ENCODE results near the gene LYRM7.
"Not testable (repeated sequence)": the region's sequence is repeated elsewhere in the genome, so short reads cannot be mapped to it uniquely, and the experiment has no call there.

LYRM7 gene

GRCh38 chr5:131171276-131171810, 599 bp downstream of the LYRM7 start:
- no peak for DNase-seq (ENCODE audit: low spot score)
- no peak for FAIRE-seq

- no peak for DNase-seq (ENCODE audit: low spot score)
- FAIRE-seq = no peak
These were observed 9.7 kb downstream of the LYRM7 start for GRCh38 chr5:131180407-131180806.

DNA sequence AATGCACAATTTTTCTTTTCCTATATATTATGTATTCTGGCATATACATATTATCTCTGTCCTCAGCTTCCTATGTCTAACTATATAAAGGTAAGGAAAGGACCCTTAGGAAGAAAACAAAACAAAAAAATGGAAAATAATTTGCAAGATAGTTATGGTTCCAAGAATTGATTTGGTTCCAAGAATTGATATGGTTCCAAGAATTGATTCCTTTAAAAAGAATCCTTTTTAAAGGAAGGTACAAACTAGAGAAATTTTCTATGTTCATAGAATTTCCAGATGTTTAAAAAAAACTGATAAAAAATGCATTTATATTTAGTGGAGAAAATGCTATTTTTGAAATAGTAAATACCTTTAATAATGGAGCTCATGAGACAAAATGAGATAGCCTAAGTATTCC, 12.1 kb downstream of the LYRM7 start:
- DNase-seq (ENCODE audit: low spot score) (no peak), FAIRE-seq (peak; percentile 2)

- no peak for DNase-seq (ENCODE audit: low spot score)
- FAIRE-seq = no peak
These were observed 14.9 kb downstream of the LYRM7 start for GRCh38 chr5:131185523-131186104.

DNA sequence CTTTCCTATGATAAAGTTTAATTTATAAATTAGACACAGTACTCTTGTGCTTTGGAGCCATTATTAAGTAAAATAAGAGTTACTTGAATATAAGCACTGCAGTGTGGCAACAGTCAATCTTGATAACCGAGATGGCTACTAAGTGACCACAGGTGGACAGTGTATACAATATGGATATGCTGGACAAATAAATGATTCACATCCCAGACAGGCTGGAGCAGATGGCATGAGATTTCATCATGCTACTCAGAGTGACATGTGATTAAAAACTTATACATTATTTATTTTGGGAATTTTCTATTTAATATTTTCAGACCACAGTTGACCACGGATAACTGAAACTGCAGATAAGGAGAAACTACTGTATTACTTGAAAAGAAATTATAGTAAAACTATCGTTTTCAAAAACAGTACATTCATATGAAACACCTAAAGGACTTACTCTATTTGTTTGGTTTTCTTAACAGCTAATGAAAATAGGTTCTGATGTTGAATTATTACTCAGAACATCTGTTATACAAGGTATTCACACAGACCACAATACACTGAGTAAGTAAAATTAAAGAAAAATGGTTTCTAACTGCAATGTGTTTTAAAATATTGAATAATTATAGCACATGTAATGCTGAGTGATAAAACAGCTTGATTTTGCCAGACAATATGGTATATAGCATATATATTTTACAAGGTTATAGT, 16.0 kb downstream of the LYRM7 start:
- FAIRE-seq (peak; percentile 12), DNase-seq (ENCODE audit: low spot score) (no peak)

DNA sequence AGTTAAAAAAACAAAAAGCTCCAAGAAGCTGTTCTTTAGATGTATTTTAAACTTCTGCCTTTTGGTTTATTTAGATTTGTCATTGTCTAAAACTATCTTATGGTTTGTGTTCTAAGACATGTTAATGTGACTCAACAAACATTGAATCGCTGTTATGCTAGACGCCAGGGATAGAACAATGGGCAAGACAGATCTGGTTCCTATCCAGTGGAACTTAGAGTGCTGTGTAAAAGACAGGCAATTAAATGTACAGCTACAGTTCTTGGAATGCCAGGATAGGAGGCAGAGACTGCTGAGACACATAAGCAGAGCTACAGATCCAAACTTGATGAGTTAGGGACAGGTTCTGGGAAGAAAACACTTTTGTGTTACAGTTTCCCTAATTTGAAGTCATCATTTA, 22.4 kb downstream of the LYRM7 start:
- no peak for FAIRE-seq
- DNase-seq (ENCODE audit: low spot score) = no peak

DNA sequence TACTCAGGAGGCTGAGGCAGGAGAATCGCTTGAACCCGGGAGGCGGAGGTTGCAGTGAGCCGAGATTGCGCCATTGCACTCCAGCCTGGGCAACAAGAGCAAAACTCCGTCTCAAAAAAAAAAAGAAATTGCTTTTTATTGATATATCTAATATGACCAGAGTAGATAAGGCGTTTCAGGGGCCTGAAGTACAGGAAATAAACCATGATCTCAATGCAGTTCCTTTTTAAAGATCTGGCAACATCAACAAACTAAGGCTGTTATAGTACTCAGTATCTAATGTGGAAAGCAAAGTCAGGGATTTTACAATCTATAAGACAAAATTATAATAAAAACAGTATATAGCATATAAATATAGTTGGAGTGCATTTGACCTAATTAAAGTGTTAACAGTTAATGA, 23.2 kb downstream of the LYRM7 start:
- DNase-seq (ENCODE audit: low spot score); FAIRE-seq: not testable (repeated sequence)

DNA sequence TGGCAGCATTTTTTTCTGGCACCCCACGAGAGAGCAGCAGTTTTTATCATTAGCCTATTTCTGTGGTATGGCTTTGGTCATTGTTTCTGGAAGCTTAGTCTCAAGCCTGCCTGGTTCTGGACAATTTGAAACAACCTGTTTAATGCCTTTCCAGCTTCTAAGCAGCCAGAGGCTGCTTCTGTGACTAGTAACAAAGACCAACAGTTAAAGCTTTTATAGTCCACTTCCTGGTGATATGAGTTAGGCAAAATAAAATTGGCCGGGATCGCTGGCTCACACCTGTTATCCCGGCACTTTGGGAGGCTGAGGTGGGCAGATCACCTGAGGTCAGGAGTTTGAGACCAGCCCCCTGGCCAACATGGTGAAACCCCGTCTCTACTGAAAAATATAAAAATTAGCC, 24.0 kb downstream of the LYRM7 start:
- DNase-seq (ENCODE audit: low spot score) = no peak
- FAIRE-seq = no peak

- DNase-seq (ENCODE audit: low spot score) = no peak
- no peak for FAIRE-seq
These were observed 25.0 kb downstream of the LYRM7 start for GRCh38 chr5:131195696-131196095.

- no peak for FAIRE-seq
- no peak for DNase-seq (ENCODE audit: low spot score)
These were observed 25.6 kb downstream of the LYRM7 start for GRCh38 chr5:131196331-131196730.

GRCh38 chr5:131198625-131199024, 27.9 kb downstream of the LYRM7 start:
- no peak for FAIRE-seq
- no peak for DNase-seq (ENCODE audit: low spot score)

DNA sequence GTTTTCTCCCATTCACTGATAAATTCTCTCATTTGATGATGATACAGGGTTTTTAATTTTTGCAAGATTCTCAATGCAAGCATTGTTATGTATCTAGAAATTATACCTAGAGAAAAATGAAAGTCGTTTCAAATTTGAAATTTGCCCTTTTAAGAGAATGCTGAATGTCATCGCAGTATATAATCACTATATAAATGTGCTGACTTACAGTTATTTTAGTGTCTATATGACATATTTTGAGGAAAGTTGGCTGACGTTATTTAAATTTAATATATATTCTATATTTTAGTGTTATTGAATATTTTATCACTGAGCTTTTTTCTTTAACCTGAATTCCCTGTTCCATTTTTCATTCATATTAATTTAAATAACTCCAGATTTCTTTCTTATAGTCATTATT, 29.8 kb downstream of the LYRM7 start:
- no peak for FAIRE-seq
- DNase-seq (ENCODE audit: low spot score) = no peak

GRCh38 chr5:131204964-131205363, 34.2 kb downstream of the LYRM7 start:
- DNase-seq (ENCODE audit: low spot score) (no peak), FAIRE-seq (no peak)

GRCh38 chr5:131206061-131206460, 35.3 kb downstream of the LYRM7 start:
- FAIRE-seq (no peak), DNase-seq (ENCODE audit: low spot score) (no peak)

- DNase-seq (ENCODE audit: low spot score) (no peak), FAIRE-seq (no peak)
These were observed 36.0 kb downstream of the LYRM7 start for GRCh38 chr5:131206772-131207171.

- DNase-seq (ENCODE audit: low spot score) (no peak), FAIRE-seq (no peak)
These were observed 38.4 kb downstream of the LYRM7 start for GRCh38 chr5:131209175-131209505.

GRCh38 chr5:131209506-131210150, 38.9 kb downstream of the LYRM7 start:
- no peak for DNase-seq (ENCODE audit: low spot score)
- no peak for FAIRE-seq

DNA sequence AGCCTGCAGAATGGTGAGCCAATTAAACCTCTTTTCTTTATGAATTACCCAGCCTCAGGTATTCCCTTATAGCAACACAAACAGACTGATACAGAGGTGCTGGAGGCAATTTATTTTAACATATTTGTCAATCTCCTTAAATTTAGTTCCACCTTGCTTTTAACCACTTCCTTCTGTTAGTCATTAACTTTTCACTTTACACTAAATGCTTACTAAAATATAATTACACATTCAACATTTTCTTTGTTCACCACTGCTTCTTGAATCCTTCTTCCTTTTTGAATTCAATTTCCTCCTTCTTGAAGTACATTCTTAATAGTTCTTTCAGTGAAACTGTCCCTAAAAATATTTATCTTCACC, 39.4 kb downstream of the LYRM7 start:
- FAIRE-seq (no peak), DNase-seq (ENCODE audit: low spot score) (no peak)

GRCh38 chr5:131211669-131212068, 40.9 kb downstream of the LYRM7 start:
- DNase-seq (ENCODE audit: low spot score) (no peak), FAIRE-seq (no peak)

DNA sequence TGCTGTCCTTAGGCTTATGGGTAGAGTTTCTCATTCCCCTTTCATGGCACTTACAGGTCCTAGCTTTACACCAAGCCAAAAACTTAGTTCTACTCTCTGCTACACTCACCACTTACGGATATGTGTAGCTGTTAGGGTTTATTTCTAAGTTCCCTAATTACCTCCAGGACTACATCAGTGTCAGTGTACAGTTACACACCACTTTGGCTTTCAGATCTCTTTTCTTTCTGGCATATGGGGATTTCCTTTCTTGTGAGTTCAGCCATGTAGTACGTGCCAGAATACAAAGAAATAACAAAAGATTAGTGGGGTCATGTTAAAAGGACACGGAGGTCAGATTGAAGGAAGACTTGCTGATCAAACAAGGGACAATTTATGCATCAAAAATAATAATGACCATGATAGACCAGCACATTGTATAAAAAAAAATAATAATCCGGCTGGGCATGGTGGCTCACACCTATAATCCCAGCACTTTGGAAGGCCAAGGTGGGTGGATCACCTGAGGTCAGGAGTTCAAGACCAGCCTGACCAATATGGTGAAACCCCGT, 41.8 kb downstream of the LYRM7 start:
- FAIRE-seq (no peak), DNase-seq (ENCODE audit: low spot score) (no peak)

DNA sequence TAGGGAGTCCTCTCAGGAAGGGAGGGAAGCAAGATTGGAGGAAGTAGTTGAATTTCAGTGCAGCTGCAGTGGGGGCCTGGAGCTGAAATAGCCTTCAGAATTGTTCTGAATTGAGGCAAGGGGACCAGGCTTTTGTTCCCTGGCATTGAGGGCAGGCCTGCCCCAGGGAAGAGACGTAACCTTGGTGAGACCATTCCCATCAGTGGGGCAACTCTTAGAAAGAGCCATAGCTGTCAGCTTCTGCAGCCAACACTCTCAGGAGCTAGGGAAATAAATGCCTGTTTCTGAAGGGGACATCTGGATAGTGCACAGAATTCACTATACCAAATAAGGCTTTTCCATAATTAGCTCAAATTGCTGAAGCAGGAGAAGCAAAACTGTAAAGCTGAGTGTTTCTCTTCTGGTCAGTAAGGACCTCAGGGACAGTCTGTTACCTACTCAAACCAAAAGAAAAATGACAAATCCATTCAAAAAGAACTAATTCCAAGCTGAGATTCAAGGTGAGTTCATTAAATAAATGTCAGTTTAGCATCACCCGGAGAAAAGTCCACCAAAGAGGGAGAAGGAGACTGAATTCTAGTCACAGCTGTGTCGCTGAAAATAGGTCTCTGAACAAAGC, 44.0 kb downstream of the LYRM7 start:
- FAIRE-seq (no peak), DNase-seq (ENCODE audit: low spot score) (no peak)

DNA sequence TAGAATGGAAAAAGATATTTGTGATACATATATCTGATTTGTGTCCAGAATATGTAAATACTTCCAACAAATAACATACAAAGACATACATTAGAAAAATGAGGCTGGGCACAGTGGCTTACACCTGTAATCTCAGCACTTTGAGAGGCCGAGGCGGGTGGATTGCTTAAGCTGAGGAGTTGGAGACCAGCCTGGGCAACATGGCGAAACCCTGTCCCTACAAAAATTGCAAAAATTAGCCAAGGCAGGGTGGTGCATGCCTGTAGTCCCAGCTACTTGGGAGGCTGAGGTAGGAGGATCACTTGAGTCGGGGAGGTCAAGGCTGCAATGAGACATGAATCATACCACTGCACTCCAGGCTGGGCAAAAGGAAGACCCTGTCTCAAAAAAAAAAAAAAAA, 47.0 kb downstream of the LYRM7 start:
- FAIRE-seq (no peak), DNase-seq (ENCODE audit: low spot score) (no peak)
